ENCODE measurements around the gene NAA10.
A peak's percentile ranks its signal among the peaks of the same experiment; 100 is the strongest.
"Not testable (repeated sequence)": the region's sequence is repeated elsewhere in the genome, so short reads cannot be mapped to it uniquely, and the experiment has no call there.

NAA10 gene

DNA sequence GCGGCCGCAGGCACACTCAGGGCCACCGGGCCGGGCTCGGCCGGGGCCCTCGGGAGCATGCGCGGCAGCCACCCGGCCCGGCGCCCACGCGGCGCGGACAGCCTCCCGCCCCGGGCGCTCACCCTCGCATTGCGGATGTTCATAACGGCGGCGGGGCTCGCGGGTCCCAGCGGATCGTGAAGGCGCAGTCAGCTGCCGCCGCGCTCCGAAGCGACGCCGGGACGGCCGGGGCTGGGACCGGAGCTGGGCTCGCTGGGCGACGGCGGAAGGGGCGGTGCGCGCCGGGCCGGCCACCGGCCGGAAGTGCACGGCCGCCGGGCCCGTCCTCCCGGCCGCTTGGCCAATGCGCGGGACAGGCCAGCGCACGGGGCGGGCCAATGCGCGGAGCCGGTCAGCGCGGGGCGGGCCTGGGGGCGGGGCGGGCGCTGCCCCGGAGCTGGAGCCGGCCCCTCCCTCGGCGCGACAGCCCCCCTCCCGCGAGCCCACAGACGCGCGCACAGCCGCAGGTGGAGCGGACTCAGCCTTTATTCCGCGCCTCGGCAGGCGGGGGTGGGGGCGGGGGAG, at the start of gene NAA10:
NAA10 (minus strand) TSS at position 276 of the 564 bp plus-strand sequence; CDS start at position 143, 133 bp downstream.
- peak; percentile 61 for DNase-seq (ENCODE audit: low read depth)

DNA sequence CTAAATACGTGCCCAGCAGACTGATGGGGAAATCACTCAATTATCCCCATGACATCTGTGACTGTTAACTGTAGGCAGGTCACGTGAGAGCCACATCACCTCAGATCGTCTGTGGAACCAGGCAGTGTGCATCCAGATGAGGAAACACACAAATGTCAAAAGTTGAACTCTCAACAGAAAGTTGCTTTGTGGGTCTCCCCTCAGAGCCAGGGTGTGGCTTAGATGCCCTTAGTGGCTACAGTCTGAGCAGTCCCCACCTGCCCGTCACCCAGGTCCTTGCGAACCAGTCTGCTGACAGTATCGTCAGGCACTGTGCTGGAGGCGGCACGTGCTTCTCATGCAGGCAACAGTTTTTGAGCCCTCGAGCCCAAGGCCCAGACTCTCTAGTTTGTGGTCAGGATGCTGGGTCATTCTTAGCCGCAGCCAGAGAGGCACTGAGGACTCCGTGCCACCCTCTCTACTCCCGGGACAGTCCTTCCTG, 48.5 kb upstream of the NAA10 start:
- DNase-seq (ENCODE audit: low read depth), result no peak

DNA sequence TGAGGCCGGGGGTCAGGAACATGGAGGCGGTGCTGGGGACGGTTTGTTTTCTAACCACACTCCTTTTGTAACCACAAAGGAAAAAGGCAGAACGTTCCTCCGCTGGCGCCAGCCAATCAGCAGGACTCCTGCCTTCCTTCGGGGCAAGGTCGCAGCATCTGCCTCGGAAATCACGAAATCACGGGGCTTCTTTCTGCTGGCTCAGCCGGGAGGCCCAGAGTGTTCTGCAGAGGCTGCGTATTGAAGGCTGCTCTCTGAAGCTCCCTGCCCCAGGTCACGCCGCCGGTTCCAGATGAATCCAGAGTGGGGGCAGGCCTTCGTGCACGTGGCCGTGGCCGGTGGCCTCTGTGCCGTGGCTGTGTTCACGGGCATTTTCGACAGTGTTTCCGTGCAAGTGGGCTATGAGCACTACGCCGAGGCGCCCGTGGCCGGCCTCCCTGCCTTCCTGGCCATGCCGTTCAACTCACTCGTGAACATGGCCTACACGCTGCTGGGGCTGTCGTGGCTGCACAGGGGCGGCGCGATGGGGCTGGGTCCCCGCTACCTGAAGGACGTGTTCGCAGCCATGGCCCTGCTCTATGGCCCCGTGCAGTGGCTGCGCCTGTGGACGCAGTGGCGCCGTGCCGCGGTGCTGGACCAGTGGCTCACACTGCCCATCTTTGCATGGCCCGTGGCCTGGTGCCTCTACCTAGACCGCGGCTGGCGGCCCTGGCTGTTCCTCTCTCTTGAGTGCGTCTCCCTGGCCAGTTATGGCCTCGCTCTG, 47.1 kb upstream of the NAA10 start:
- no peak for DNase-seq (ENCODE audit: low read depth)

DNA sequence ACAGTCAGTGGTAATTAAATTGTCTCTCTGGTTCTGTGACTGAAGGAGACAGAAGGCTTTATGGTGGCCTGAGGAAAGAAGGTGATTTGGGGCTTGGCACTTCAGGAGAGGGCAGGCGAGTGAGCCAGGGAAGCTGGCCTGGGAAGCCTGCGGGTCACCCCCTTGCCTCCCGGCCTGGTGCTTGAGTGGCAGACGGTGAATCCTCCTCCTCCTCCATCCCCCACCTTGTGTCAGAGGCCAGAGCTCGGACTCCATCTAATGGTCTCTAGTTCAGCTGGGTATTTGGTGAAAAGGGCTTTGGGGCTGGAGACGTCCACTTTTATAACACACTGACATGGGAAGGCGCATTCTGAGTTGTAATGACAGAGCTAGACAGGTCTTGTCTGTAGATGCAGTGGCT, 46.4 kb upstream of the NAA10 start:
- no peak for DNase-seq (ENCODE audit: low read depth)

DNA sequence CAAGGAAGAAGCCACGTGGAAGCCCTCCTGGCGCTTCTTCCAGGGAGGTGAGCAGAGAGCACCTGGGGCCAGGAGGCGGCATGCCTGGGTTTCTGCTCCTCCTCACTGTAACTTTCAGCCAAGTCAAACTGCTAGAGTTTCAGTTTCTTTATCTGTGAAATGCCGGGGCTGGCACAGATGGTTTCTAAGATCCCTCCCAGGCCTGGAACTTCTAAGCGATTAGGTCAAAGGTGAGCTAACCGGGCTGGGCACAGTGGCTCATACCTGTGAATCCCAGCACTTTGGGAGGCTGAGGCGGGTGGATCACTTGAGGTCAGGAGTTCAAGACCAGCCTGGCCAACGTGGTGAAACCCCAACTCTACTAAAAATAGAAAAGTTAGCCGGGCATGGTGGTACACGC, 45.6 kb upstream of the NAA10 start:
- DNase-seq (ENCODE audit: low read depth), result not testable (repeated sequence)

DNA sequence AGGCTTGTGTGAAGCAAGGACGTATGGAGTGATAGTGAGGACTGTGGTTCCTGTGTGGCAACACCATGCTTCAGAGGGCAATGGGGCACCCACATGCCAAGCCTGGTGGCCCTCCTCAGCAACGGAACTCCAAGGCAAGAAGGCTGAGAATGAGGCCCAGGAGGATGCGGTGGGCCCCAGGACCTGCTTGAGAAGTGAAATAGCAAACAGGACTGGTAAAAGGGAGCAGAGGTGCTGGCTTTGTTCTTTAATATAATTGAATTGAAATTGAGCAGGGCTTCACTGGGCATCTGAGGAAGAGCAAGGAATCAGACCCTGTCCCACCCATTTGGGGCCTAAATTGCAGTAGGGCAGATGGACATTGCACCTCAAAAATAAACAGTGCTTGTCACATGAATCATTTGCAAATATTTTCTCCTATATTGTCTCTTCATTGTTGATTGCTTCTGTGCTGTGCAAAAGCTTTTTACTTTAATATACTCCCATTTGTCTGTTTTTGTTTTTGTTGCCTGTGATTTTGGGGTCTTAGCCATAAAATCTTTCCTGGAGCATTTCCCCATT, 40.0 kb upstream of the NAA10 start:
- DNase-seq (ENCODE audit: low read depth), result no peak

DNA sequence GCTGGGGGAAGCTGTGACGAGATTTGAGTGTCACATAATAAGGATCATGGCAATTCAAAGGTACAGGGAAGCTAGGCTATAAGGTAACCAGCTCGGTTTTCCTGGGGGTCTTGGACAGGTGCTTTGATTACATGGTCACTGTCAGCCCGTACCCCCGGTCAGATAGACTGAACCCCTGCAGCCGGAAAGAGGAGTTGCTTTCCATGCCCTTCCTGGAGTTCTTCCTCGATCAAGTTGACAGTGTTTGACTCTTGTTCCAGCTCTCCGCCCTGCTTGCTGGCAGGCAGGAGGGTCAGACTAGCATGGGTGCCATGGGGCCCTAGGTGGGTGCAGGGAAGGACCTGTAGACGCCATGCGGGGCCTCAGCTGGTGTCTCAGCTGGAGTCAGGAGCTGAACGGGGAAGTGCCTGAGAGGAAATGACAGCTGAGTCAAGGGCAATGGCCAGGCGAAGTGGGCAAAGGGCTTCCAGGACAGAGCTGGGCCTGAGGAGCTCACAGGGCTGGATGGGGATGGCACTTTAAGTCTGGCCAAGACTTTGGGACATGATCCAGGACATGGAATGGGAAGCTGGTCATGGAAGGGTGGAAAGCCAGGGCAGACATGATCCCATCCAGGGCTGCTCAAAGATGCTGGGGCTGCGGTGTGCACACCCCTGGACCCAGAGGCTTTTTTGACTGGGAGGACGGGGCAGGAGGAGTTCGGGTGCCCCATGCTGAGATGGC, 39.3 kb upstream of the NAA10 start:
- no peak for DNase-seq (ENCODE audit: low read depth)

DNA sequence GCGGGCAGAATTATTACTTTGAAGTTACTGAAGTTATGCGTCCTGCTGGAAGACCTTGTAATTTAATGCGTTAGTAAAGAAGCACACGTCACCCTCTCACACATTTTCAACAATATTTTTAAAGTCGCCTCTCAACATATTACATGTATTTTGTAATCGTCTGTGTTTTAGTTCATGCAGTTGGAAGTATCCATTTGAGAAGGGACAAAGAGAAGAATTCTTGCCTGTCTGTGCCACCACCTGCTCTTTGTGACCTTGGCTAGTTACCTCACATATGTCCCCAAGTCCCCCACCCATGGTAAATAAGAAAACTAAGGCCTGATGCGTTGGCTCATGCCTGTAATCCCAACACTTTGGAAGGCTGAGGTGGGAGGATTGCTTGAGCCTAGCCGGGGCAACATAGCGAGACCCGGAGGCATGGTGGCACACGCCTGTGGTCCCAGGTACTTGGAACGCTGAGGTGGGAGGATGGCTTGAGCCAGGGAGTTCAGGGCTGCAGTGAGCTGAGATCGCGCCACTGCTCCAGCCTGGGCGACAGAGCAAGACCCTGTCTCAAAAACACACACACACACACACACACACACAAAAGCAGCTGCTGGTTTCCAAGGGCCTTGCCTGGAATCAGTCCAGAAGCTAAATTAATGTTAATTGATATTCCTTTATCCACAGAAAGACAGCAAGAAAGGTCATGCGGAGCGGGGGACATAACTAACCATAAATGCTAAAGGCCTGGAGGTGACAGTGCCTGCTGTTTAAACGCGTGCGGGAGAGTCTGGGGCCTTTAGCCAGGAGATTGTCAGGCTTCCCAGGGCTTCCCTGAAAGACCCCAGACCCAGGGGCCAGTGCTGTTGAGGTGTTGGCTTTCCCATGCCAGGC, 38.5 kb upstream of the NAA10 start:
- DNase-seq (ENCODE audit: low read depth), result no peak

DNA sequence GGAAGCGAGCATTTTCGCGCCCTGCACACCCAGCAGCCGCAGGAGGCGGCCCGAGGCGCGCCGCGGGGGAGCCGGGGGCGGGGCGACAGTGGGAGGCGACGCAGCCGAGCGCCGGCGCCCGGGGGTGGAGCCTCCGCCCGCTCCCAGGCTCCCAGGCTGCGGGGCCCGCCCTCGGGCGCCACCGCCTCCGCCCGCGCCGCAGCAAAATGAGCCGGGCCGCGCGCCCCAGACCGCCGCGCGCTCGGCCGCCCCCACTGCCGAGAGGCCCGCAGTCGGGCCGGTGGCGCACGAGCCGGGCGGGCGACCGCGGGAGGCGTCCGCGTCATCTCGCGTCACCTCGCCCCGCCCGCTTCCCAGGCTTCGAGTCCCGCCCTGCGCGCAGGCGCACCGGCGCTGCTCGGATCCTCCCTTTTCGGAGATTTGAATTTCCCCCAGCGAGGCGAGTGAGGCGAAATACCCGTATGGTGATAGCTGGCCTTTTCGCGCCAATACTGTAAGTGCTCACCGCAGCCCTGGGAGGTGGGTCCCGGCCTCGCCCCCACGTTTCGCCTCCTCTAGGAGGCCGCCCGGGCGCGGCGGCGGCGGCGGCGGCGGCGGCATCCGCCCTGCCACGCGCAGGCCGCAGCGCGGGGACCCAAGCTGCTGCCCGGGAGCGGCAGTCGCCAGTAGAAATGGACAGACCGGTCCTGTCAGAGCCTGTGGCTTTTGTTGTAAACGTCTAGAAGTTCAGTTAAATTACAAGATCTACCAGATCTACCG, 37.7 kb upstream of the NAA10 start, which contains the start of gene TMEM187:
TMEM187 (plus strand) TSS at position 387 of the 759 bp plus-strand sequence. CDS start 9,309 bp downstream, outside the sequence.
- DNase-seq (ENCODE audit: low read depth), result peak; percentile 74

DNA sequence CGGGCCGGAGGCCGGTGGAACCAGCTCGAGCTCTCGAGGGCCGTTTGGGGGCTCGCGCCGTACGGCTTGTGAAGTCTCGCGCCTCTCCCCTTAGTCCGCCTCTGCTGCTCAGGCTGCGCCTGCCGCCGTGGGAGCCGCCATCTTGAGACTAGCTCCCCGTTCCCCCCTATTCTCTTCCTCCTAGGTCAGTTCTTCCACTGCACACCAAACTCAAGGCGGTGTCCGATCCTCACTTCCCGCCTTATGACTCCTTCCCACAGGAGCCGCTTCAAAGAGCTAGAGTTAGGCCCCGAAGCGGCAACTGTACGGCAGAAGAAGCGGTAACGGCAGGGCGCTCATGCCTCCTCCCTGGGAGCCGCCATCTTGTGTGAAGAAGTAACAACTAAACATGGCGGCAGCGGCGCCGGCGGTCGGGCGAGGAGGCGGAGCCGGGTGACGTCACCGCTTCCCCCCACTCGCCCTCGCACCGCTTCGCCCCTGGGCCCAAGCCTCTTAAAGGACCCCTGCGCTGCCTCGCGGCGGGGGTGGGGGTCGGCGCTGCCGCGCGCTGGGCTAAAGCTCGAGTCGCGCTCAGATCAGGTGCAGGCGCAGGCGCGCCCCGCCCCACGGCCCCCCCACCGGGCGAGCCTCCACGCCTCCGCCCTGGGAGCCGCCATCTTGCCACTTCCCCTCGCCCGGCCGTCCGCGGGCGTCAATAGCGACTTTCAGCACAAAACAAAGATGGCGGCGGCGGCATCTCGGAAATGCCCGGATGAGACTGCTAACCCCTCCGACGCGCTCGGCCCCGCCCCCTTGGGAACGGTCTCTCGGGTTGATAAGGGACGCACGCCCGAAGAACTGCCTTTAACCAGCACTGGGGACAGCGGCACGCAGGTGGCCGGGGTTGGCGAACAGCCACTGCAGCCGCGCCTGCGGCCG, 36.9 kb upstream of the NAA10 start, which contains the start of gene HCFC1:
HCFC1 (minus strand) TSS at position 369 of the 918 bp plus-strand sequence. CDS start 978 bp downstream, outside the sequence.
- DNase-seq (ENCODE audit: low read depth), result peak; percentile 90

DNA sequence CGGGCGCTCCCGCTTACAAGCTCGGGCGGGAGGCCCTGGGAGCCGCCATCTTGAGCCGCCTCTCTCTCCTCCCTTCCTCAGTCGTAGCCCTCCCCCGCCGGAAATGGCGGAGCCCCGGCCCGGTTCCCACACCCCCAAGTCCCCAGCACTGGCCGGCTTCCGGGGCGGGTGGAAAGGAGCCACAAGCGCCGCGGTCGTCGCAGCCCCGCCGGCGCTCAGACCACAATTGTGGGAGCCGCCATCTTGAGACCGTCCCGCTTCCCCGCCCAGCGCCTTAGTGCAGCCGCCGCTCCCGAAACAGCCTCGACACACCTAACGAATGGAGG, 36.2 kb upstream of the NAA10 start:
- DNase-seq (ENCODE audit: low read depth), result peak; percentile 84

DNA sequence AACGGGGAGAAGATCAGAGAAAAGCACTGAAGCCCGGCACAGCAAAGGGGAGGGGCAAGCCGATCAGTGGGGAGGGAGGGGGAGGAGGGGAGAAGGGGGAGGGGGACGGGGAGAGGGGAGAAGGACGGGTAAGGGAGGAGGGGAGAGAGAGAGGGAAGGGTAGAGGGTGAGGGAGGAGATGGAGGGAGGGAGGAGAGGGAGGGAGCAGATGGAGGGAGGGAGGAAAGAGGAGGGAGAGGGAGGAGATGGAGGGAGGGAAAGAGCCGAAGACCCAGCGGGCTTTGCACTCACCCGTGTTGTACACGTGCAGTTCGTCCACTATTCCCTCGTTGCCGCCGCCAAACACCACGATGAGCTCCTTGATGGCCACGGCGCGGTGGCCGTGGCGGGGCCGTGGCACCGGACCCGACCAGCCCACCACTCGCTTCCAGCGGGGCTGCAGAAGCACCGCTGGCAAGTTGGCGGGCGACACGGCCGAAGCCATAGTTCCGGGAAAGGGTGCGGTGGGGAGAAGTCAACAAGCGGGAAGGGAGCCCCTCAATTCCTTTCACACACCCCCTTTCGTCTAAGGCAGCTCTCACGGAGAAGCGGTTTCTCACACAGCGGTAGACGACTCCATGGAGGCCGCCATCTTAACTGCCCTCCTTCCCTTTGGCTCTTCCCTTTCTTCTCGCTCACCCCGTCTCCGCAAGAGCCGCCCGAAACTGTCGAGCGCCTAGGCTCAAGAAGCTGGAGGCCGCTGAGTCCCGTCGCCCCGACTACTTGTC, 35.7 kb upstream of the NAA10 start:
- DNase-seq (ENCODE audit: low read depth), result peak; percentile 30

DNA sequence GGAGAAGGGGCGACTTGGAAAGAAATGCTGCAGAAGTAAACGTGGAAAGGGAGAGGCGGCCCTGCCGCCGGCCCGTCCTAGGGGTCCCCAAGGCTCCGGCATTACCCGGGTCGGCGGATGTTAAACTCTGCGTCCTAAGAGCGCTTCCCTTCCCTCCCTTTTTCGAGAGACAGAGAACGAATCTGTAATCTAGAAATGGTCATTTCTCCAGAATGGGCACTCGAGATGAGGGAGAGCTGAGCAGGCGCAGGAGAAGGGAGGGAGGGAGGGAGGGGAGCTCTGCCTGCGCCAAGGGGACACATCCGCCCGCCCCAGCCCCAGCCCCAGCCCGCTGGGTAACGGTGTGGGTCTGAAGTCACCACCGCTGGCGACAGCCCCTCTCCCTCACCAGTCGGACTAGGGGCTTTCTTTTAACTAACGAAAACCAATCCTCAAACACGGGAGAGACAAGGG, 35.1 kb upstream of the NAA10 start:
- DNase-seq (ENCODE audit: low read depth), result no peak

DNA sequence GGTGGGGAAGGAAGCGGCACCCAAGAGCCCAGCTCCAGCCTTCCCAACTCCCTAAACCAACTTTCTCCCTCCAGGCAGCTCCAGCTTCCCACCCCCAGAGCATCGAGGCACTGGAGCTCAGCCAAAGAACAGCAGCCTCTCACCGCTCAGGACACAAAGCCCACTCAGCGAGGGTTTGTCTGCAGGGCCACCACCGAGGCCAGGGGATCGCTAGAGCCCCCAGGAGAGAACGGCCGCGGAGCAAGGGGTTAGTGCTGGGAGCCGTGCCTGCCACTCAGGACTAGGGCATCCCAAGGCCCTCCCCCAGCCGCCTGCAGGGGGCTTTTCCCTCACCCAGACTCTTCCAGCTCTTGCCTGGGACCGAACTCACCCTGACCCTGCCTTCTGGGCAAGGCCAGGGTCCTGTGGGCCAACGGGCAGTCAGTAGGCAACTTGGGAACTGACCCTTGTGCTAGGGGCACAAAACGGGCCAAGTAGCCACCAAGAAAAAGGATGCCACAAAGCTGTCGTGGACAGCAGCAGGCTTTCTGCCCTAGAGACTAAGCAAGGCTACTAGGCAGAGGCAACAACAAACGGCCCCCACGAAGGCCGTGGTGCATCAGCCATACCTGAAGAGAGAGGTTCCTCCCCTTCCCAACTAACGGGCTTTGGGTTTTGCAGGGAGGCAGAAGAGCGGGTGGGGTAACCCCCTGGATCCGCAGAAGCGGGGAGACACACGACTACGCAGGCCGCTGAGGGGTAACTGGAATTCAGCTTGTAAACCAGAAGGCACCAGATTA, 34.5 kb upstream of the NAA10 start:
- DNase-seq (ENCODE audit: low read depth), result no peak

DNA sequence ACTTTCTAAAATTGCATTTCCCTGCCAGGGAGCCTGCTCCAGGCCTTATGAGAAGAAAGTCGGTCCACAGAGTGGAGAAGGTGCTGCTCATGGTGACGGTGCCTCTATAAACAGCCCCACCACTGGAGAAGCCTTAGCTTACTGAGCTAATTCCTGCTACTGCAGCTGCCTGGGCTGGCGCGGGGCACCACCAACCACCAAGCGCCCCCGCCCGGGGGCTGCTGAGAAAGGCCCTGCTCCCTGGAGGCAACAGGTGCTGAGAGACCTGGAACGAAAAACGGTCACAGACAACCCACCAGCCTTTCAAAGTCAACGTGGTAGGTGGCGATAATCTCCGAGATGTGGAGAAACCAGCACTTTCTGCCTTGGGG, 33.9 kb upstream of the NAA10 start:
- DNase-seq (ENCODE audit: low read depth), result no peak

DNA sequence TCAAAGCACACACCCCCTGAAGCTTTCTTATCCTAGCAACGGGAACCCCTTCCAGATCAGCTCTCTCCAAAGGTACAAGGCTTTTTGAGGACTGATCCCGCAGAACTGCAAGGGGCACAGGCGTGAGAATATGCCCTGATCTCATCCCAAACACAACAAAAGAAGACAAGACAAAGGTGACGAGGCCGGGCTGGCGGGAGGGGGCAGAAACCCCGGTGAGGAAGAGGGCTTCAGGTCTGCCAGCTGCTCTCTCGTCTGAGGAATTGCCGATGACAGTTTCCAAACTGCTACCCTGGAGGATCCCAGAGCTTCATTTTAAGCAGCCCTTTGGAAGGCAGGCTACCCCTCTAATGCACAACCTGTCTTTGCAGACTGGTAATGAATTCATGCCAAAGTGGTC, 33.4 kb upstream of the NAA10 start:
- no peak for DNase-seq (ENCODE audit: low read depth)

DNA sequence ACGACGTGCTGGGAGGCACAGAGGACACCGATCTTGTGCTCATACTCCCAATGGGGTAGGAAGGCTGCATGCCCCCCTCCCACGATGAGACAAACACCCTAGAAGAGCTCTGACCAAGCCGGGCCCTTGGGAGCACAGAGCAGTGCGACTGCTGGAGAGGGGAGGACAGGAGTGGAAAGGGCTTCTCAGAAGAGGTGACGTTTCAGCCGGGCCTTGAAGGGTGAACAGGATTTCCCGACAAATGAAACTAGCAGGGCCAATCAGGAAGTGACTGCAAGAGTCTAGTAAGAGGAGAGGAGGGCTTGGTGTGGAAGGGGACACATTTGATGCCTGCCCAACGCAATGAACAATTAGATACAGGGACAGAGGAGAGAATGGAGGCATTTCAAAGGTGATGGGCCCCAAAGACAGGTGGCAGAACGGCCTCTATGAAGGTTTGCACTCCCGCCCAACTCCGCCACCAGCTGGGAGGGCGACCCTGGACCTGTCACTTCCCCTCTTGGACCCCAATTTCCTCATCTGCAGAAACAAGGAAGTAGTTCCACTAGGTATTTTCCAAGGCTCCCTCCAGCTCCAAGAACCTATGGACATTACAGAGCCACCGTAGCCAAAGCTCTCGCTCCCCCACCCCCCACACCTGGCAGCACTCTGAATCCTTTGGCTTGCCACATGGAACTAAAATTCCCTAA, 32.8 kb upstream of the NAA10 start:
- no peak for DNase-seq (ENCODE audit: low read depth)
